GM21576 (cell line): Measurements from ENCODE around the gene BPIFB3.
"Not testable (repeated sequence)": the region's sequence is repeated elsewhere in the genome, so short reads cannot be mapped to it uniquely, and the experiment has no call there.

Source experiments
- ATAC-seq: cut with Tn5 transposase; IDR thresholded peaks from one replicate; pipeline ENCODE4 v1.9.1; 2021; ENCODE audit warnings: mild to moderate bottlenecking, moderate library complexity; ENCODE audit not compliant: unreplicated experiment

BPIFB3 gene

DNA sequence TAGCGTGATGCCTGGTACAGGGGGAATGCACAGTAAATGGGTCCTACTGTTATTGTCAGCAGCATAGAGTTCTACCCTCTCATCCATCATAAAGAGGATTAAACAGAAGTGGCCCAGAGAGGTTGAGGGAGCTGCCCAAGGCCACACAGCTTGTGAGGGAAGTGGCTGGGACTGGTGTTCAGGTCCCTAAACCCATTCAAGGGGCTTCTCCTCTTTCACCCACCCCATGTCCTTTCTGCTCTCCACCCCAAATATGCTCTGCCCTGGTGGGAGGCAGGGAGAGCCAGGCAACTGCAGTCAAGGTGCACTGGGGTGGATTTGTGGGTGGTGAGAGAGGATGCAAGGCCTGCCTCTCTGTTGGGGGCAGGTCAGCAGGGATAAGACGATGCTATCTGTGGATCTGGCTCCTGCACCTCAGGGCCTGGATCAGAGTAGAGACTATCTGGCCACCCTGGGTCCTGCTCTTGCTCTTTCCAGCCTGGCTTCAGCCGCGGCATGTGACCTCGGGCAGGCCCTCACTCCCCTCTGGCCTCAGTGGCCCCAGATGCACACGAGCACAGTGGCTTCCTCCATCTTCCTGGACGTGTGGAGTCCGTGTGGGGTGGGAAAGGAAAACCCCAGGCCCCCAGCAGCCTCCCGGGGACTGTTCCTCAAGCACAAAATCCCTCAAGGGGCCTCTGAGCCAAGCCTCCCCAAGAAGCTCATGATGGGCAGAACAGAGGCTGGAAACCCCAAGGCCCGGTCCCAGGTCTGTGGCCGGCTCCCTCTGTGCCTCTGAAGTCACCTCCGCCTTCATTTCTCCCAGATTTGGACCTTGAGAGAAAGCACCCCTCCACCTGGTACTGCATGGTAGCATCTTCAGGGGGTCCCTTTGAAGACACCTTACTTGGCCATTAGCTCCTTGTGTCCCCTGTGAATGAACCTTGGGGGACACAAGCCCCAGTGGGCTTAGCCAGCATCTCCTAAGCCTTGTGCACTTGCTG lies 25.6 kb upstream of the BPIFB3 start:
- ATAC-seq: no peak

DNA sequence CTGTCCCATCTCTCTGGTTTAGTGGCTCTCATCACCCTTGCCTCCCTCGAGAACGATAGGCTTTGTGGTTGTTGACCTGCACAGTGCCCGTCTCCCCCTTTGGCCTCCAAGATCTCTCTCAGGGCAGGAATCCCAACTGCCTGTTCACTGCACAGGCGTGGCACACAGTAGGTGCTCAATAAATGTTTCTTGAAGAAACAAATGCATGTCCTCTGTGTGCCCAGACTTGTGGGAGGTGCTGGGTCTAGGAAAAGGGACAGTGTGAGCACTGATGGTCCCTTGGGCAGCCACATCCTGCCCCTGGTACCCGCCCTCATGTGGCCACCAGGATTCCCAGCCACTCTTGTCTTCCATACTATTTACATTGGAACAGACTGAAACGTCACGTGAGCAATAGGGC lies 24.8 kb upstream of the BPIFB3 start:
- ATAC-seq: no peak

DNA sequence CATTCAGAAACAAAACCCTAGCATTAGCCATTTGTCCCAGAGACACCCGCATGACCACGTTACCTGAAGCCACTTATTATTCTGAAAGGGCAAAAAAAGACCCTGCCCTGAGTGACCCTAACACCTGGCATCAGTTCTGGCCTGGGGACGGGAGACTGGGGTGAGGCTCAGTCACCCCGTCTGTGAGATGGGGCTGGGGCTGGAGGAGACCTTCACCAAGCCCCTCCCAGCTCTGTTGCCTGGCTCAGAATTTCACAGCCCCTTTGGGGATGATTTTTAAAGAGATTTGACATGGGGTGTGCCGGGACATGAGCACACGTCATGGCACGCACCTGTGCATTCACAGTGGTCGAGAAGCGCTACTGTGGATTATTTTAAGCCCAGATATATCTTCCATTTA lies 23.6 kb upstream of the BPIFB3 start:
- ATAC-seq: no peak

DNA sequence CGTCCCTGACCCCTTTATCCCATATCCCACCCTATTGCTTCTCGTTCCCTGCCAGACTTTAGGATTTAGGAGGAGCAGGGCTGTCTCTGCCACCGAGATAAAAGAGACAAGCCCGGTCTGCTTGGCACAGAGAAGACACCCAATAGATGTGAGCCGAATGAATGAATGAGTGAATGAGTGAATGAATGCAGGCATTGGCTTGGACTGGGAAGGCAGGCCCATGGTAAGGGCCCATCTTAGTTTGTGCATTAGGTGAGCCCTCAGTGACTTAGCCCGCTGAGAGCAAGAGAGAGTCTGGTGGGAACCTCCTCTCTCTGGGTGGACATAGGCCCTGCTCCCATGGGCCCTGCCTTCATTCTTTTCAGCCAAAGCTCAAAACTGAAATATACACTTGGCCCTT lies 23.1 kb upstream of the BPIFB3 start:
- no peak for ATAC-seq

DNA sequence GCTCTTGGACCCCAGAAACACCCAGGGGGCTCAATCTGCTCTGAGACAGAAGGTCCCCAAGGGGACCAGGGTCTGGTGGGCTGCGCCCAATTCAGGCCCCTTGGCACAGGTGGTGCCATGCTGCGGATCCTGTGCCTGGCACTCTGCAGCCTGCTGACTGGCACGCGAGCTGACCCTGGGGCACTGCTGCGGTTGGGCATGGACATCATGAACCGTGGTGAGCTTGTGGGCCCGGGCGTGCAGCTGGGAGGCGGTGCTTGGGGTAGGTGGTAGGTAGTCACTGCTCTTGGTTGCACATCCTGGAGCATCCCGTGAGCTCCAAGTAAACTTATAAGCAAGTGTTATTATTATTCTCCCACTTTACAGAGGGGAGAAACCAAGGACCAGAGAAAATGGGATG lies 22.2 kb upstream of the BPIFB3 start, which contains the start of gene BPIFB6:
Gene BPIFB6 (plus strand): TSS at position 118 of the 400 bp plus-strand sequence. CDS start 0 bp downstream, at position 118.
- ATAC-seq: no peak

DNA sequence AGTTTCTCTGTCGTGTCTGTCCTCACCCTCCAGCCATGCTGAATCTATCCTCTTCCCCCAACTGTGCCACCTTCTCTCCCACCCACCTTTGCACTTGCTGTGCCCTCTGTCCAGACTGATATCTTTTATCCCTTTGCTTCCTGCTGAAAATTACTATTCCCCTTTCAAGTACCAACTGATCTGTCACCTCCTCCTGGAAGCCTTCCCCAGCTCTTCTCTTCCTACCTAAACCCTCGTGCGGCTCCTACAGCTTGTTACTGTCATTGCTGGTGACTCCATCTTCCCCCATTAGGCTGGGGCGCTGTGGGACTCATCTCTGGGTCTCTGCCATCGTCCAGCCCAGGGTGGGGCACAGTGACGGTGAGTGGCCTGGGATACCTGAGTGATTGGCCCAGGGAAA lies 21.1 kb upstream of the BPIFB3 start:
- no peak for ATAC-seq

DNA sequence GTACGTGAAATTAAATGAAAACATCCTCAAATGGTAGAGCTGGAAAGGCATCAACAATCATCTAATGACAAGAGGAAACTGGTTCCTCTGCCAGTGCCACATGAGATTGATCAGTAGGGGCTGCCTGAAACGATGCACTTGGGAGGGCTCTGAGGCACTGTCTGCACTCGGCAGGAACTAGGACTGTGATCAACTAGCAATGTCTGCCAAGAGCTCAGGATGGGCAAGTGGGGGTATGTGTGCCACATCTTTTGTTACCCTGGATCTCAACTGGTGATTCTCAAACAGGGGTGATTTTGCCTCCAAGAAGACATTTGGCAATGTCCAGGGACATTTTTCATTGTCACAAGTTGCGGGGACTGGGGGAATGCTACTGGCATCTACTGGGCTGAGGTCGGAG lies 20.3 kb upstream of the BPIFB3 start:
- no peak for ATAC-seq

DNA sequence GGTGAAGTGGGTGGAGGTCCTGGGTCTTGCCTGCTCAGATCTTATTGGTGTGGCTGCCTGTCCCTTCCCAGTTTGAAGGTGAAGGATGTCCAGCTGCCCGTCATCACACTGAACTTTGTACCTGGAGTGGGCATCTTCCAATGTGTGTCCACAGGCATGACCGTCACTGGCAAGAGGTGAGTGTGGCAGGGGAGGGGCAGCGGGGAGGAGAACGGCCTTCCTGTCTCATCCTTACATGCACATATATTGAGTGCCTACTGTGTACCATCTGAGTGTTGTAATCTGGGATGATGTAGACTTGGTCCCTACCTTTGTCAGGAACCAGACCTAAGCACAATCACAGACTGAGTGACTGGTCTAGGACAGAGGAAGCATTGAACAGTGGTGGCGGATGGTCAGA lies 19.6 kb upstream of the BPIFB3 start:
- ATAC-seq: no peak

DNA sequence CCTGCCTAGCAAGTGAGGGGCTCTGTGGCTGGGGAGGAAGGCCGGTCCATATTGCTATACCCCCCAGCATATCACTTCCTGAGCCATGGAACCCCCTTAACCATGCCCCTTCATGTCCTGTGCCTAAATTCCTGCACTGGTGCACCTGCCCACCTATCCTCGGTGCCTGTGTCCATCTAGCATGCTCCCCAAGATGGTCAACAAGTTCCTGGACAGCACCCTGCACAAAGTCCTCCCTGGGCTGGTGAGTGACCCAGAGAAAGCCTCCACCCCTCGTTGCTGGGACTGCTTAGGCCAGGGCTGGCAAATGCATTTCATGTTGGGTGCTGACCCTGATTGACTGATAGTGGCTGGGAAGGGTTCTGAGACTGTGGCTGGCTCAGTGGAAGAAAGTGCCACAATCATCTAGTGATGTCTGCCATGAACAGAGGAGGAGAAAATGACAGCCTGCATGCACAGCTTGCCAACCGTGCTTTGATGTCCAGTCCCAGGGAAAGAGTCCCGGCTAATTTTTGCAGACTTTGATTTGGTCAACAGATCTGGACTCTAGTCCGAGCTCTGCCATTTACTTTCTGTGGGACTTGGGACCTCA lies 18.7 kb upstream of the BPIFB3 start:
- no peak for ATAC-seq

DNA sequence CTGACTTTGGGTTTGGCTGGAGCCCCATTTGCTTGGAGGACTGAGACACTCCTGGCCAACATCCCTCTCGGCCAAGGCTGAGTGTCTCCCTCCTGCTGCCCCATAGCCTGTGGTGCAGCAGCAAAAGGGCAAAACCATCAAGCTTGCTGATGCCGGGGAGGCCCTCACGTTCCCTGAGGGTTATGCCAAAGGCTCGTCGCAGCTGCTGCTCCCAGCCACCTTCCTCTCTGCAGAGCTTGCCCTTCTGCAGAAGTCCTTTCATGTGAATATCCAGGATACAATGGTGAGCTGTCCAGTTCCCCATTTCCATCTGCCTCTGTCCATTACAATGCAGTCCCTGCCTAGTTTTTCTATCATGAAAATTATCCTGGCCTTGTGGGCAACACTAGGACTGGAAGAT lies 16.2 kb upstream of the BPIFB3 start:
- no peak for ATAC-seq

DNA sequence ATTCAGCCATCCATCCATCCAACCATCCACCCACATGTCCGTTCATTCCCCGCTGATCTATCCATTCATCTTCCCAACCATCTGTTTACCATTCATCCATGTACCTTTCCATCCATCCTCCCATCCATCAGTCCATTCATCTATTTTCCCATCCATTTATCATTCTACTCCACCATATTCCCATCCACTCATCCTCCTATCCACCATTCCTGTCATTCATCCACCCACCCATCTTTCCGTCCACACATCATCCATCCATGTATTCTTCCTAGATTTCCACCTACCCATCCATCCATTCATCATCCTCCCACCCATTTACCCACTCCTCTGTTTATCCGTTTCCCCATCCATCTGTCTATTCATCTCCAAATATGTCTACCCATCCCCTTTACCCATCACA lies 15.5 kb upstream of the BPIFB3 start:
- ATAC-seq: no peak

DNA sequence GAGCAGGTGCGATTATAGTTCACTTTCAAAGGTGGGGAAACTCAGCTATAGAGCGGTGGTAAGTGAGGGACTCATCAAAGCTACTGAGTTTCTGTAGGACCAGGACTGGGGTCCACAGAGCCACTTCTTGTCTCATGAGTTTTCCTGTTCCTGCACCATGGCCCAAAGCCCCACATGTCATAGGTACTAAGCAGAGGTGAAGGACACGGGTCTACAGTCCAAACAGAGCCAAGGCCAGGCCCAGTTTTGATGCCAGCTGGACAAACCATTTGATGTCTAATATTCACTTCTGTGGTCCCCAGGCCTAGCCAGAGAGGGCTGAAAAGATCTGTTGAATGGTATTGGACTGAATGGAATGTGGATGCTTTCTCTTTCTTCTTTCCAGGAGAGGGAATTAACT lies 11.3 kb upstream of the BPIFB3 start:
- ATAC-seq: no peak

DNA sequence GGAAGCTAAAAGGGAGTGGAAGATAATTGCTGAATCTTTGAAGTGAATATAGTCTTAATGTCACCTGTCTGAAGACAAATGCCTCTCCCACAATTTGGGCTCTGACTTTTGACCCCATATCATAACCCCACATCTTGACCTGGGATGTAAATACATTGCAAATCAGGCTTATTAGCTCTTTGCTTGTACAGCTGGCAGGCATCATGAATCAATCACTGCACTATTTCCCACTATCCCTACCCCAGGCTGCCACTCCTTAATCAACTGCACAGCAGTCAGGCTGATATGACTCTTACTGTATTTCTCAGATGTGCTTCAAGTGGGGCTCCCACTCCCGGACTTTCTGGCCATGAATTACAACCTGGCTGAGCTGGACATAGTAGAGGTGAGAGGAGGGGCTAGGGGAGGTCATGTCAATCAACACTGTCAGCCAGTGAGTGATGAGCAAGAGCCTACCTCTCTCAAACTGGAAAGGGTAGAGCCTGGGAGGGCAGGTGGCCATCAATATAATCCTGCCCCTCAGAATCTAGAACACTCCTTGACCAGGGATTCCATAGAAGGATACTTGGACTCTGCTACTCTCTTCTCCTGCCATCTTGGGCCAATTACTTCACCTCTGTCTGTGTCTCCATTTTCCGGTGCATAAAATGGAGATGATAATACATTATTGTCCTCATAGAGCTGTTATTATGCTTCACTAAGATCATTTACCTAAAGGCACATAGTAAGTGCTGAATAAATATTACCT lies 10.5 kb upstream of the BPIFB3 start:
- ATAC-seq: no peak

DNA sequence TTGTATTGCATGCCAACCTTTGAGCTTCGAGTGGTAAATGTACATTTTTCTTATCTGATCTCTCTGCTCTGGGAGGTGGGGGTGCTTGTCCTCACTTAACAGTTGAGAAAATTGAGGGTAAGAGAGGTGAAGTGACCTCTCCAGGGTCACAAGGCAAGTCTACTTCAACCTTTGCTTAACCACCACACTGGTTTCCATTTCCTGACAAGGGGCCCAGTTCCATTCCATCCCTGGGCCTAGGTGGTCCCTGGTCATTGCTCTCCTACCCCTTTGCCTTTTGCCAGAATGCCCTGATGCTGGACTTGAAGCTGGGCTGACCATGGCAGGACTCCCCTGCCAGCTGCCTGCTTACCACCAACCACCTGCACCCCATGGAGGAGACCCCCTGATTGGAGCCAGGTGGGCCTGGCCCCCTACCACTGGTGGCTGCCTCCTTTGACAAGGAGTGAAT lies 9.9 kb upstream of the BPIFB3 start:
- ATAC-seq: no peak

DNA sequence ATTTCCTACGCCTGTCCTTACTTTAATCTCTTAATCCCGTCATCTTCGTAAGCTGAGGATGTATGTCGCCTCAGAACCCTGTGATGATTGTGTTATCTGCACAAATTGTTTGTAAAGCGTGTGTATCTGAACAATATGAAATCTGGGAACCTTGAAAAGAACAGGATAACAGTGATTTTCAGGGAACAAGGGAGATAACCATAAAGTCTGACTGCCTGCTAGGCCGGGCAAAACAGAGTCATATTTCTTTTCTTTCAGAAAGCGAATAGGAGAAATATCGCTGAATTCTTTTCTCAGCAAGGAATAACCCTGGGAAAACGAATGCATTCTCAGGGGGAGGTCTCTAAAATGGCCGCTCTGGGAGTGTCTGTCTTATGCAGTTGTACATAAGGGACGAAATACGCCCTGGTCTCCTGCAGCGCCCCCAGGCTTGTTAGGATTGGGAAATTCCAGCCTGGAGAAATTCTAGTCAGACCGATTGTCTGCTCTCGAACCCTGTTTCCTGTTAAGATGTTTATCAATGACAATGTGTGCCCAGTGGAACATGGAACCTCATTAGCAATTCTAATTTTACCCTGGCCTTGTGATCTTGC lies 8.5 kb upstream of the BPIFB3 start:
- ATAC-seq: not testable (repeated sequence)

DNA sequence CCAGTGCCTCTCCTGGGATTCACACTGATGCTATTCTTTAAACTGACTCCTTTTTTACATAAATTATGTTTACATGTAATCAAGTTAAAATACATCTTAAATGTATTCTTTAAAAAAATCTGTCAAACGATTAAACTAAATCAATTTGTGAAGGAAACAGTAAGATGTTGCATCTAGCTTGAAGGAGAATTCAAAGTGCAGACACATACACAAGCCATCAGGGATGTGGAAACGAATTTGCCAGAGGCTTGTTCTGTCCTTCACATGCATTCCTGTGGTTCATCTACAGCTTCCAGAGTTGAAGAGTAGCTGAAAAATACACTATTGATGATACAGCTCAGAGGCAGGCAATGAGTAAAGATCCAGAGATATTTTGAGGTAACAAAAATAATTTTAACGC lies 7.3 kb upstream of the BPIFB3 start:
- no peak for ATAC-seq

DNA sequence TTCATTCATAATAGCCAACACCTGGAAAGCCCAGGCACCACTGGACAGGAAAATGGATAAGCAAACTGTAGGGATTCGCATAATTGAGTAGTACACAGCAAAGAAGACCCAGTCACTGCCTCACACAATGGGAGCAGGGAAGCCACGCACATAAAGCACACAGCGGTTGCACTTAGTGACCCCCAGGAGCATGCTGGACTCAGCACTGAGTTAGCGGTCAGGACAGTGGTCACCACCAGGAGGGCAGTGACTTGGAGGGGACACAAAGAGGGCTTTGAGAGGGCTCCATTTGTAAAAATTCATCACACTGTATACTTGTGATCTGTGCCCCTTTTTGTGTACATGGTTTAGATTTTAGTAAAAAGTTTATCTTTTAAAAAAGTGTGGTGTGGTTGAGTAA lies 2.4 kb upstream of the BPIFB3 start:
- no peak for ATAC-seq

DNA sequence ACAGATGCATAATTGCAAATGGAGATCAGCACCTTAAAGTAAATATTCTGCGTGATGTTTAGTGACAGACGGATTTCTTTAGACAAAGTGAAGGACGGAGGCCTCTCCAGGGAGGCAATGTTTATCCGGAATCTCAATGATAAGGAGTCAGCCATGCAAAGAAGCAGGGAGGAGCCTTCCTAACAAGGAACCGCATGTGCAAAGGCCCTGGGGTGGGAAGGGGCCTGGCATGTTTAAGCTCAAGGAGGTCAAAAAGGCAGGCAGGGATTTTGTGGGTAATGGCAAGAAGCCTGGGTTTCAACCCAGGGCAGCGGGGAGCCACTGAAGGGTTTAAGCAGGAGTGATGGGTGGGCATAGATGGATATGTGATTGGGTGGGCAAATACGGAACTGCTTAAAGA lies 678 bp downstream of the BPIFB3 start:
- no peak for ATAC-seq

DNA sequence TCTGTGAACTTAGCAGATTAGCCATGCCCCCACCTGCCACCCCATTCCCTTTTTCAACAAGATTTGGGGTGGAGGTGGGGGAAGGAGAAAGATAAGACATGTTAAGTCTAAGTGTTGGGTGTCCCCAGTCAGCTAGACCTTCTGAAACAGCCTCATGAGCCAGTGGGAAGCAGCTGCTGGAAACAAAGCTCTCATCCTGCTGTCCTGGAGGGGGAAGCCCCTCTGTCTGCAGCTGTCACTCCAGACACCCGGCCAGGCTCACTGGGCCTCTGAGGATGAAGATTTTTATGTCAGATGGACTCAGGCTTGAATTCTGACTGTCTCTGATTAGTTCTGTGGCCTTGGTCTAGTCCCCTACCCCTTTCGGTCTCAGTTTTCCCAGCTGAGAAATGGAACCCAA lies 1.1 kb downstream of the BPIFB3 start:
- no peak for ATAC-seq

DNA sequence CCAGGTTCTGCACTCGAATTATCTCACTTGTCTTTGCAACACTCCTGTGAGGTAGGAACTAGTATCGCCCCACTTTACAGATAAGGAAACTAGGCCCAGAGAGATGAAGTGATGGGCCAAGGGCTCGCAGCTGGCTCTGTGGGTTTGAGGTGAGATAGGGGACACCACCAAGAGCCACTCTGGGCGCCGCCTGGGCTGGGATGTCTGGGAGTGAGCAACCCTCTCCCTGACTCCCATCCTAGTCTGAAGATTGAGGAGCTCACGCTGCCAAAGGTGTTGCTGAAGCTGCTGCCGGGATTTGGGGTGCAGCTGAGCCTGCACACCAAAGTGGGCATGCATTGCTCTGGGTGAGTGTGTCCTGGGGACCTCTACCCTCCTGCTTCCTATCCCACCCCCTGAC lies 5.4 kb downstream of the BPIFB3 start:
- no peak for ATAC-seq

DNA sequence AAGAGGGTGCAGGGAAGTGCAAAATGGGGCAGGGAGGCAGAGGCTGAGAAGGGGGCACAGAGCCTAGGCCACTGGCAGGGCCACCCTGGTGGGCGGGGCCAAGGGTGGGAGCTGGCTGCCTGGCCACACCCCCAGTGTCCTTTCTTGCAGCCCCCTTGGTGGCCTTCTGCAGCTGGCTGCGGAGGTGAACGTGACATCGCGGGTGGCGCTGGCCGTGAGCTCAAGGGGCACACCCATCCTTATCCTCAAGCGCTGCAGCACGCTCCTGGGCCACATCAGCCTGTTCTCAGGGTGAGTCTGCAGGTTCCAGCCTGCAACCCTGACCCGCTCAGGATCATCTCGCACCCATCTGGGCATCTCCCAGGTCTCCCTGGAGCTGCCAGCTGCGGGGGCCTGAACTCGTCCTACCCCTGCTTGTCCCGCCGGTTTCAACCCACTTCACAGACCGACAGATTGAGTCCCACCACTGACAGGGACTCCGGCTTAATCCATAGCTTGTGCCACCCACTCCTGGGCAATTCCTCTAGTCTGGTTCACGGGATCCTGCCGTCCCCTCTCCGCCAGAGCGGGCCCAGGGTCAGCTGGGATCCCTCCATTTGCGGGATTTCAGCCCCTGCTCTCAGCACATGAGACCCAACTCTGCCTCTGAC lies 6.2 kb downstream of the BPIFB3 start:
- ATAC-seq: no peak
